Myocyte (in vitro differentiated cells): ENCODE measurements around the gene CYP4A11. TPM values are rescaled to one million over a fixed set of nuclear protein-coding genes. Genes with fewer than 3 reads are reported as not detected.
"Not testable (repeated sequence)": the region's sequence is repeated elsewhere in the genome, so short reads cannot be mapped to it uniquely, and the experiment has no call there.

ENCODE experiments used
- DNase-seq: peaks from one replicate; pipeline ENCODE4 v3.0.0-alpha.2; 2012; ENCODE audit warnings: low read depth
- polyA plus RNA-seq: library from polyadenylated mRNA; unstranded; fragments of >200 nt; gene quantifications from one replicate; pipeline ENCODE4 v1.2.1, GENCODE V29; 2012; ENCODE audit warnings: missing spikeins
- total RNA-seq: library from RNA; depleted of rRNA; stranded (reverse); fragments of >200 nt; gene quantifications from 2 replicates; pipeline ENCODE4 v1.2.3, GENCODE V29; 2014

CYP4A11 gene, protein sequence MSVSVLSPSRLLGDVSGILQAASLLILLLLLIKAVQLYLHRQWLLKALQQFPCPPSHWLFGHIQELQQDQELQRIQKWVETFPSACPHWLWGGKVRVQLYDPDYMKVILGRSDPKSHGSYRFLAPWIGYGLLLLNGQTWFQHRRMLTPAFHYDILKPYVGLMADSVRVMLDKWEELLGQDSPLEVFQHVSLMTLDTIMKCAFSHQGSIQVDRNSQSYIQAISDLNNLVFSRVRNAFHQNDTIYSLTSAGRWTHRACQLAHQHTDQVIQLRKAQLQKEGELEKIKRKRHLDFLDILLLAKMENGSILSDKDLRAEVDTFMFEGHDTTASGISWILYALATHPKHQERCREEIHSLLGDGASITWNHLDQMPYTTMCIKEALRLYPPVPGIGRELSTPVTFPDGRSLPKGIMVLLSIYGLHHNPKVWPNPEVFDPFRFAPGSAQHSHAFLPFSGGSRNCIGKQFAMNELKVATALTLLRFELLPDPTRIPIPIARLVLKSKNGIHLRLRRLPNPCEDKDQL
- not detected in 2 replicates for total RNA-seq
- not detected for polyA plus RNA-seq

DNA sequence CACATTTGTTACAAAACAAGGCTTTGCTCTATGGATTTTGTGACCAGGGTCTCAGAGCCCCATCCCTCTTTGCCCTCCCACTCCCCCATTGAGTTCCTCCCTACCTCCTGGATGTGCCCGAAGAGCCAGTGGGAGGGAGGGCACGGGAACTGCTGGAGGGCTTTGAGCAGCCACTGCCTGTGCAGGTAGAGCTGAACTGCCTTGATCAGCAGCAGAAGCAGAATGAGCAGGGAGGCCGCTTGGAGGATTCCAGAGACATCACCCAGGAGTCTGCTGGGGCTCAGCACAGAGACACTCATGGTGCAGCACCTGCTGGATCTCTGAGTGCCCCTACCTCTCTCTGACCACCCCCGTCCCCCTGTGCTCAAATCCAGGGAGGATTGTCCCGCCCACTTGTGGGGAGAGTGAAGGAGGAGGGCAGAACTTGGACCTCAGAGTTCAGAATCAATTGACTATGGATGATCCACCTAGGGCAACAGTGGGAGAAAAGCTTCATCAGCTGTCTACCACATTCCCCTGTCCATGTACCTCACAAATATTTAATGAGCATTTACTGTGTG, at the start of gene CYP4A11:
TSS of gene CYP4A11 (minus strand) at position 342 of the 560 bp plus-strand sequence. CDS start at position 299, 43 bp downstream.
- no peak for DNase-seq

DNA sequence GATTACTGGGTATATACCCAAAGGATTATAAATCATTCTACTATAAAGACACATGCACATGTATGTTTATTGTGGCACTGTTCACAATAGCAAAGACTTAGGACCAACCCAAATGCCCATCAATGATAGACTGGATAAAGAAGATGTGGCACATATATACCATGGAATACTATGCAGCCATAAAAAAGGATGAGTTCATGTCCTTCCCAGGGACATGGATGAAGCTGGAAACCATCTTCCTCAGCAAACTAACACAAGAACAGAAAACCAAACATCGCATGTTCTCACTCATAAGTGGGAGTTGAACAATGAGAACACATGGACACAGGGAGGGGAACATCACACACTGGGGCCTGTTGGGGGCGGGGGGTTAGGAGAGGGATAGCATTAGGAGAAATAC, 49.3 kb upstream of the CYP4A11 start:
- DNase-seq: not testable (repeated sequence)

DNA sequence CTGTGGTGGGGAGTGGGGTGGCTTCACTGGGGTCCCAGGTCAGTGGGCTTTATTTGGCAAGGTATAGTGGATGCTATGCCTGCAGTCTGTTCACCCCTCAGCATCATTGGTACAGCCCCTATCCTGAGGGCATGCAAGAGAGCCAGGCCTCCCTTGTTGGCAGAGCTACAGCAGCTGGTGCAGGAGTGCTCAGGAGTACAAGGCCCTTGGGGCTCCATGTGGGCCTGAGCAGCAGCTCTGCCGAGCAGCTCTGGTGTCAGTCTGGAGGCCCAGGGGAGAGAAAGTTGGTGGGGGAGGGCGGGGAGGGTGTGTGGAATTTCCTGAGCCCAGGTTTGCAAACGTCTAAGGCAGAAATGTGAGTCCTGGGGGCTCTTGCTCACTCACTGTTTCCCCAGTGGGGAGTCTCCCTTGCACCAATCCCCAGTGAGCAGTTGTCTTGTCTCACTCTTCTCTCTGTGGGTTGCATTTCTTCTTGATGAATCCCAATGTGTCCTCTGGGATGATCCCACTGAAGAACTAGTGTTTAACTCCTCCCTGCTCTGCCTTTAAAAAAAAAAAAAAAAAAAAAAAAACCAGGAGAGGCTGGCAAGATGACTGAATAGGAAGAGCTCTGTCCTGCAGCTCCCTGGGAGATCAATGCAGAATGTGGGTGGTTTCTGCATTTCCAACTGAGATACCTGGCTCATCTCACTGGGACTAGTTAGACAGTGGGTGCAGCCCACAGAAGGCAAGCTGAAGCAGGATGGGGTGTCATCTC, 42.7 kb upstream of the CYP4A11 start:
- no peak for DNase-seq

DNA sequence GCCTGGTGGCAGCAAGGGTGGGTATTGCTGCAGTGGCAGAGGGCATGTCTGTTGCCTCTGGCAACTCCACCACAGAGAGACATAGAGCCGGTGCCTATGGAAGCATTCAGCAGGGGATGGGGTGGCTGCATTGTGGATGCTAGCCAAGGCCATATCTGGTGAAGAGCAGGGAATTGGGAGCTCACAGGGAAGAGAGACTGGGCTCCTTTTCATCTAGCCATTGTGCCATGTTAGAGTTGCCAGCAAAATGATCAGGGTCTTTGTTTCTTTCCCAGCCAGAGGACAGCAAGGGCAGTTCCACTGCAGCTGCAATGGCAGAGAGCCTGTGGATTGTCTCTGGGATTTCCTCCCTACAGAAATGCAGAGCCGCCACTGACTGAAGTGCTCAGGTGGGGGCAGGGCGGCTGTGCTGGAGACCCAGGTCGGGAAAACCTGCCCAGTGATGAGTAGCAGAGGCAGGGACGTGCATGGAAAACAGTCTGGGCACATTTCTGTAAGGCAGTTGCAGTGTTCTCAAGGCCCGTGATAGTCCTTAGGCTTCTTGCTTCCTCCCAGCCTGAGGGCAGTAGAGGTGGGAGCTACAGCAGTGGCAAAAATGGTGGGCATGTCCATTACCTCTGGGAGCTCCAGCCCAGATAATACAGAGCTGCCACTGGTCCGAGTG, 42.0 kb upstream of the CYP4A11 start:
- no peak for DNase-seq

- DNase-seq: no peak
Measured at GRCh38 chr1:46969014-46969619, 27.8 kb upstream of the CYP4A11 start.

DNA sequence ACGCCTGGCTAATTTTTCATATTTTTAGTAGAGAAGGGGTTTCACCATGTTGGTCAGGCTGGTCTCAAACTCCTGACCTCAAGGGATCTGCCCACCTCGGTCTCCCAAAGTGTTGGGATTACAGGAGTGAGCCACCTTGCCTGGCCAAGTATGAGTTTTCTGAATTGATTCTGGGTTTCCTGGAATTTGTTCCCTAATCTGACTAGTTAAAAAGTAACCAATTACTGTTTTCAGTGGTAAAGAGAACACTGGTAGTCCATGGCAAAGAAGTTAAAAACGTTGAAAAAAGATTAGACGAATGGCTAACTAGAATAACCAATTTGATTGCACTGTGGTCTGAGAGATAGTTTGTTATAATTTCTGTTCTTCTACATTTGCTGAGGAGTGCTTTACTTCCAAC, 21.0 kb upstream of the CYP4A11 start:
- not testable (repeated sequence) for DNase-seq

DNA sequence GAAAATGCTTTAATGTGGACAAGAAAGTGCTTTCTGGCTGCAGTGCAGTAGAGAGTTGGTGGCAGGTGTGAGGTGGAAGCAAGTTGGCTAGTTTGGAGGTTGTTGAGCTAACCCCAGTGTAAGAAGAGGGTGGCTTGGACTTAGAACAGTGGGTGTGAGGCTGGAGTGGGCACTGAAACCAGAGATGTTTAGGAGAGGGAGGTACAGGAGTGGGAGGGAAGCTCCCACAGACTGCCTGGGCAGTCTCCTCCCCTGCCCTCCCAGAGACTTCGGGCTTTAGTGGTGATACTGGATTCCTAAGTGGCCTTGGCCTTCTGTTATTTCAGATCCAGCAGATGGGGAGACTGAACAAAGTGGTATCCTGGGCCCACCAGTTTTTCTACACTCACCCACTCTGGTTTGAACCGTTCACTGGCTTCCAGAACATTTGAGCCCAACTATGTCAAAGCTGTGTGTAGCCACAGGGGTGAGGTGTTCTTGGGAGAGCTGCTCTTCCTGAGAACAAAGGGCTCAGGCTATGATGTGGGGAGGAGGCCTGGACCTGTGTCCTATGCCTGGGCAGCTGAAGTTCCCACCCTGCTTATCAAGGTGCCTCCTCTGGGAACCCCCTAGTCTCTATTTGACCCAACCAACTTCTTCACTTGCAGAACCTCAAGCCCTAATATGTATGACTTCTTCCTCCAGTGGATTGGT, 19.9 kb upstream of the CYP4A11 start:
- DNase-seq: no peak

DNA sequence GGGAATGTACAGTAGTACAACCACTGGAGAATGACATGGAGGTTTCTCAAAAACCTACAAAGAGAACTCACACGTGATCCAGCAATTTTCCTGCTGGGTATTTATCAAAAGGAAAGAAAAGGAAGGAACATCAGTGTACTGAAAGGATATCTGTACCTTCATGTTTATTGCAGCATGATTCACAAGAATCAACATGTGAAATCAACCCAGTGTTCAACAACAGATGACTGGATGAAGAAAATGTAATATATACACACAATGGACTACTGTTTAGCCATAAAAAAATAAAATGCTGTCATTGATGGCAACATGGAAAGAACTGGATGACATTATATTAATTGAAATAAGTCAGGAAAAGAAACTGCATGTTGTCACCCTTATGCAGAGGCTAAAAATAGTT, 19.0 kb upstream of the CYP4A11 start:
- no peak for DNase-seq

GRCh38 chr1:46955116-46955515, 13.8 kb upstream of the CYP4A11 start:
- DNase-seq: not testable (repeated sequence)

- not testable (repeated sequence) for DNase-seq
Measured at GRCh38 chr1:46953847-46954246, 12.6 kb upstream of the CYP4A11 start.

DNA sequence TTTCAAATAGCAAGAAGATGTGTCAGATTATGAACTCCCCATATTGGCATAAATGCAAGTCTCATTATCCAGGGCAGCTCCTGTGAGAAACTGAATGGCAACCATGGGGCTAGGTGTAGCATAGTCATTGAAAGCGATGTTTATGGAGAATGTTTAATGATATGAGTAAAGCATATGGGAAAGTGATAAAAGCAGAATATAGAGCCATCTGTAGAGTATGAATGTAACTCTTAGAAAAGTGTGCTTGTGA, 8.1 kb upstream of the CYP4A11 start:
- DNase-seq: not testable (repeated sequence)

DNA sequence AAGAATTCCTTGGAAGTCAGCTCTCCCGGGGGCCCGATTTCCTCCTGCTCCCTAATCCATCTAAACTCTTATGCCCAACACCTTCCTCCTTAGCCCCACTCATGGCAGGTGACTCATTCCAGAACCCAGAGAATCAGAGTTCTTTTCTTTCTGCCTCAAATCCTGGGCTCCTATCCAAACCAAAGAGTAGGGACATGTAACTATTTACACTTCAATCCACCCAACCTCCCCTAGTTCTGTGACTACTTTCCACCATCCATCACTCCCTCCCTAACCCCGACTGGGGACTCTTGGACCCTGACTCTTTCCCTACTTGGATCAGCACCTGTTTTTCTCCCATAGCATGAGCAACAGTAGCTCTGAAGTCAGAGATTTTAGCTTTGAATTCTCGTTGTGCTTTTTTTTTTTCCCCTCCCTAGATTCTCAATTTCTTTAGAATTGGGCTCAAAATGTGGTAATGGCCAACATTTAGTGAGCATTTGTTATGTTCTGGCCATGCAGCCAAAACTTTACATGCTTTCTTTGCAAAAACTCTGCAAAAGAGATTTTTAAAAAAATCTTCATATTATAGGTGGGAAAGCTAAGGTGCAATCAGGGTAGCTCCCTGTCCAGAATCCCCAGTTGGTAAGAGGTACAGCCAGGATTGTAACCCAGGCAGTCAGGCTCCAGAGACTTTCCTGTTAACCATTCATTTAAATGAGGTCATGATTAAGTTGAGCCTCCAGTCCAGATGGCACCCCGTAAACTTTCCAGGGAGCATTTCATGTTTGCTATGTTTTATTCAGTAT, 7.5 kb upstream of the CYP4A11 start:
- DNase-seq: no peak

GRCh38 chr1:46947706-46948105, 6.4 kb upstream of the CYP4A11 start:
- DNase-seq: not testable (repeated sequence)

DNA sequence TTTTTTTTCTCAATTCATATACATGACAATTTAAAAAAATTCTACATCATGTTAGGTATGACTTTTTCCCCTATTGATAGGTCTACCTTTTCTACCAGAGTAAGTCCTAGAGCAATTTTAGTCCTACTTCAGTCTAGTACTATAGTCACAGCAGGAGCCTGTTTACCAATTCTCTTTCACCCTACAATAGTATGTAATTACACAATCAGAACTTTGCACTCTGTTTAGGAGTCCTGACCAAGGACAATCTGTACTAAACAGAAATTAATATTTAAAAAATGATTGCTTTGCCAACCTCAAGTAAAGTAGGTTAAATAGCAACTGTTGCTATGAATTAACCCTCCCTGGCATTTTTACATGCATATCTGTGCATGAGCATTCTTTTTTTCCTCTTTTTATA, 810 bp upstream of the CYP4A11 start:
- DNase-seq: no peak

DNA sequence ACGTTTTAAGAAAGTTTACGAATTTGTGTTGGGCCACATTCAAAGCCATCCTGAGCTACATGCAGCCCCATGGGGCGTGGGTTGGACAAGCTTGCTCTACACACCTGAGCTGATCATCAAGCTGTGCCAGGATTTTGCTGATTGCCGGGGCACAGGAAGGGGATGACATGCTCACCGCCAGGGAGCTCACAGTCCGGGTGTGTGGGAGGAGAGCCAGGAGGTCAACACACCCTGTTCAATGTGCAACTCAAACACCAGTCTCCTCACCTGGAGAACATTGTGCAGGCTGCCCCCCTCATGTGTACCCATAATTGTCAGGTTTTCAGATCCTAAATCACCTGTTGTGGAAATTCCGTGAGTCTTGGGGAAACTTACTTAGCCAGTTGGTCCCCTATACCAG, 969 bp downstream of the CYP4A11 start:
- no peak for DNase-seq

DNA sequence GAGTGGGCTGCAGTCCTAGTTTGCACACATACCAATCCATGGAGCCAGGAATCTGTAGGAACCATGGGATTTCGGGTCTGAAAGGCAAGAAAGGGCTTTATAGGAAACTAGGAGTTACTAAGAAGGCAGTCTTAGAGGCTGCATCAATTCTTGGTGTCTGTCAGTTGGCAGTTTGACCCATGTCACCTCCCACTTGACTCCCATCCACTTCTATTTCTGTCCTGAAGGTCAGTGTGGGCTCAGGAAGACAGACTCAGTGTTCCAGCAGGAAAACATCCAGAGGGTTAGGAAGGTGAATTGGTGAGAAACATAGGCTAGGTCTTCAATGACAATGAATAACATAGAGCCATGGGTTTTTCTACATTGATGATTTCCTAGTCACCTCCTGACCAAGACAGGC, 4.0 kb downstream of the CYP4A11 start:
- no peak for DNase-seq

- no peak for DNase-seq
Measured at GRCh38 chr1:46936788-46937187, 4.5 kb downstream of the CYP4A11 start.

GRCh38 chr1:46934852-46935251, 6.4 kb downstream of the CYP4A11 start:
- DNase-seq: not testable (repeated sequence)

DNA sequence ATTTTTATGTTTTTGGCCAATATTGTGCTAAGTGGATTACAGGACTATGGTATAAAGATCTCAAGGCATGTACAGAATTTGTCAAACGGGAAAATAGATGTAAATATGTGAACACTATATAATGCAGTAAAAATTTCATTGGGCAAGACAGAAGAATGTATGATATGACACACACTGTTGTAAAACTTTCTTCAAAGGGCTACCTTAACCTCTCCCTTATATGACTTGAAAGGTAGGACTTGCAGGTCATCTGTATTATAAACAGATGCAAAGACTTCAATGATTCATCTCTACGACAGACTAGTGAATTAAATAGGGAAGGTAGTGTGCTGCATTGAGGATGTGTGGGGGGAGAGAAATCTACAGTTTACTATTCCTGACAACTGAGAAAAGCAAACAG, 9.3 kb downstream of the CYP4A11 start:
- not testable (repeated sequence) for DNase-seq

- DNase-seq: no peak
Measured at GRCh38 chr1:46931151-46931550, 10.1 kb downstream of the CYP4A11 start.
